Measurements from ENCODE around the gene BMP3. TPM values are rescaled to one million over a fixed set of nuclear protein-coding genes. Genes with fewer than 3 reads are reported as not detected.

The BMP3 gene
- total and polyA plus RNA-seq, 2 donors (not counting 3 experiments of a cell fraction or from before 2014, with no cell fraction given): not detected

- Histone ChIP-seq H2AFZ (ENCODE audit: low read depth, low read length) (no peak overlapping the region), H3K9me3 (replicated peaks; ENCODE audit: control insufficient read depth, insufficient read depth, low read length) (no peaks in the 10 kb centered on the region), H3K9me1 (replicated peaks; ENCODE audit: control insufficient read depth, extremely low read depth, insufficient read depth, low read length) (no peaks in the 10 kb centered on the region), H3K27me3 (ENCODE audit: control insufficient read depth in 2 of 2, insufficient read depth in 2 of 2, low read length in 2 of 2) (no peaks in the 10 kb centered on the region), H3K4me3 (replicated peaks in 1 of 3; ENCODE audit: insufficient read depth in 1 of 3, low read depth in 1 of 3, low read length in 3 of 3) (no peak overlapping the region), H3K4me1 (ENCODE audit: control insufficient read depth, extremely low read depth, insufficient read depth, low read length) (no peaks in the 10 kb centered on the region), H3K36me3 (ENCODE audit: control insufficient read depth in 2 of 2, extremely low read depth in 1 of 2, insufficient read depth in 2 of 2, low read length in 2 of 2) (no peaks in the 10 kb centered on the region), H3K9ac (replicated peaks; ENCODE audit: extremely low read depth, insufficient read depth, low read length) (no peak overlapping the region), H4K20me1 (replicated peaks; ENCODE audit: control insufficient read depth, extremely low read depth, insufficient read depth, low read length) (no peaks in the 10 kb centered on the region), H3K27ac (ENCODE audit: insufficient read depth, low read depth, low read length) (no peak overlapping the region), H3K79me2 (ENCODE audit: control insufficient read depth, insufficient read depth, low read length) (no peaks in the 10 kb centered on the region), H3K4me2 (ENCODE audit: insufficient read depth, low read length) (no peak overlapping the region)
- dilution Hi-C loops (cut with MboI; ENCODE audit: extremely low pct_ligation_motif_present, low sequenced_read_pairs): no loop called here
- POLR2A ChIA-PET: no interaction called here
- no TSS peak for BruUV-seq (replicated peaks)
- no peak for TF ChIP-seq EZH2 (IDR thresholded peaks at IDR 0.05; ENCODE audit: borderline replicate concordance, low read depth, low read length, severe bottlenecking)
- no peak for TF ChIP-seq GATA2 (IDR thresholded peaks at IDR 0.05; ENCODE audit: insufficient read depth, insufficient read length, low read depth, low read length)
- TF ChIP-seq POLR2AphosphoS5 (IDR thresholded peaks at IDR 0.05; ENCODE audit: insufficient read depth, low read depth, low read length): no peak
- no peak for TF ChIP-seq JUN (IDR thresholded peaks at IDR 0.05; ENCODE audit: borderline replicate concordance, insufficient read depth, insufficient read length, low read depth)
- no peak for TF ChIP-seq FOS (IDR thresholded peaks at IDR 0.05; ENCODE audit: borderline replicate concordance, insufficient read depth, low read length)
- TF ChIP-seq, protein P1, sequence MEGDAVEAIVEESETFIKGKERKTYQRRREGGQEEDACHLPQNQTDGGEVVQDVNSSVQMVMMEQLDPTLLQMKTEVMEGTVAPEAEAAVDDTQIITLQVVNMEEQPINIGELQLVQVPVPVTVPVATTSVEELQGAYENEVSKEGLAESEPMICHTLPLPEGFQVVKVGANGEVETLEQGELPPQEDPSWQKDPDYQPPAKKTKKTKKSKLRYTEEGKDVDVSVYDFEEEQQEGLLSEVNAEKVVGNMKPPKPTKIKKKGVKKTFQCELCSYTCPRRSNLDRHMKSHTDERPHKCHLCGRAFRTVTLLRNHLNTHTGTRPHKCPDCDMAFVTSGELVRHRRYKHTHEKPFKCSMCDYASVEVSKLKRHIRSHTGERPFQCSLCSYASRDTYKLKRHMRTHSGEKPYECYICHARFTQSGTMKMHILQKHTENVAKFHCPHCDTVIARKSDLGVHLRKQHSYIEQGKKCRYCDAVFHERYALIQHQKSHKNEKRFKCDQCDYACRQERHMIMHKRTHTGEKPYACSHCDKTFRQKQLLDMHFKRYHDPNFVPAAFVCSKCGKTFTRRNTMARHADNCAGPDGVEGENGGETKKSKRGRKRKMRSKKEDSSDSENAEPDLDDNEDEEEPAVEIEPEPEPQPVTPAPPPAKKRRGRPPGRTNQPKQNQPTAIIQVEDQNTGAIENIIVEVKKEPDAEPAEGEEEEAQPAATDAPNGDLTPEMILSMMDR (IDR thresholded peaks at IDR 0.05; ENCODE audit: extremely low read depth in 1 of 2, insufficient read depth in 1 of 2, low read depth in 1 of 2, low read length in 2 of 2): no peak
- no peak for TF ChIP-seq MAX (IDR thresholded peaks at IDR 0.05; ENCODE audit: insufficient read depth, insufficient read length)
- no peak for TF ChIP-seq POLR2A (IDR thresholded peaks at IDR 0.05; ENCODE audit: low read depth, low read length)
- TF ChIP-seq MYC (IDR thresholded peaks at IDR 0.05; ENCODE audit: low read depth, low read length): no peak
- DNase-seq (ENCODE audit: low read depth, low spot score): no peak
- no peak for FAIRE-seq
- CTCF ChIA-PET: no interaction called here
- intact Hi-C loops (cut with micrococcal nuclease): no loop called here
These were observed 30.6 kb upstream of the BMP3 start for GRCh38 chr4:80999943-81000342.

Data from endothelial cell of umbilical vein (primary cell).